Neuronal stem cell (in vitro differentiated cells): ENCODE data around the gene KLHDC9.

Experiments
- DNase-seq: peaks from one replicate; pipeline ENCODE4 v3.0.0-alpha.2; 2013; ENCODE audit warnings: low spot score
- H2AFZ ChIP-seq: one replicate; pipeline ENCODE4 v1.6.1; 2013; ENCODE audit warnings: mild to moderate bottlenecking, low read length, inconsistent platforms
- H2AK5ac ChIP-seq: 2 replicates; pipeline ENCODE4 v1.6.1; 2013; ENCODE audit warnings: low read depth, mild to moderate bottlenecking, inconsistent platforms, low read length, moderate library complexity, mixed read lengths
- H2BK120ac ChIP-seq: 2 replicates; pipeline ENCODE4 v1.6.1; 2013; ENCODE audit warnings: low read depth, mild to moderate bottlenecking, inconsistent platforms, low read length, moderate library complexity, mixed read lengths
- H2BK12ac ChIP-seq: one replicate; pipeline ENCODE4 v1.6.1; 2013; ENCODE audit warnings: low read length, inconsistent platforms
- H2BK15ac ChIP-seq: 2 replicates; pipeline ENCODE4 v1.6.1; 2013; ENCODE audit warnings: mild to moderate bottlenecking, low read length, inconsistent platforms, mixed read lengths
- H2BK5ac ChIP-seq: one replicate; pipeline ENCODE4 v1.6.1; 2013; ENCODE audit warnings: inconsistent platforms, mild to moderate bottlenecking, low read length, moderate library complexity
- H3K14ac ChIP-seq: one replicate; pipeline ENCODE4 v1.6.1; 2013; ENCODE audit warnings: low read length, inconsistent platforms
- H3K18ac ChIP-seq: 2 replicates; pipeline ENCODE4 v1.6.1; 2013; ENCODE audit warnings: low read length, inconsistent platforms
- H3K23ac ChIP-seq: 2 replicates; pipeline ENCODE4 v1.6.1; 2013; ENCODE audit warnings: low read depth, mild to moderate bottlenecking, mixed read lengths, low read length, inconsistent platforms; ENCODE audit not compliant: poor library complexity
- H3K27ac ChIP-seq: replicated peaks from 3 replicates; pipeline ENCODE4 v1.5.1; 2013; ENCODE audit warnings: low read length, inconsistent platforms
- H3K27me3 ChIP-seq, 3 experiments: 2 replicates each; pipeline ENCODE4 v1.6.1; 2013; ENCODE audit warnings: low read length in 3 of 3, mild to moderate bottlenecking in 2 of 3, inconsistent platforms in 1 of 3, low read depth in 1 of 3, mixed read lengths in 1 of 3, moderate library complexity in 1 of 3; ENCODE audit not compliant: control insufficient read depth in 3 of 3, insufficient read depth in 3 of 3
- H3K36me3 ChIP-seq, 2 donors: replicated peaks in 1 of 2; 2 replicates each; pipeline ENCODE4 v1.6.1; 2013; ENCODE audit warnings: low read length in 2 of 2; ENCODE audit not compliant: control insufficient read depth in 2 of 2, insufficient read depth in 2 of 2
- H3K4ac ChIP-seq: 2 replicates; pipeline ENCODE4 v1.6.1; 2013; ENCODE audit warnings: inconsistent platforms, mild to moderate bottlenecking, low read length, moderate library complexity
- H3K4me1 ChIP-seq, 2 donors: 1 replicate in 1 of 2; 2 replicates in 1 of 2; pipeline ENCODE4 v1.6.1; 2013; ENCODE audit warnings: low read length in 2 of 2, low read depth in 1 of 2; ENCODE audit not compliant: control insufficient read depth in 2 of 2, insufficient read depth in 1 of 2
- H3K4me2 ChIP-seq: one replicate; pipeline ENCODE4 v1.6.1; 2013; ENCODE audit warnings: mild to moderate bottlenecking, low read length, inconsistent platforms; ENCODE audit not compliant: insufficient read depth, poor library complexity, severe bottlenecking
- H3K4me3 ChIP-seq, 2 donors: 2 replicates each; pipeline ENCODE4 v1.5.1; 2013; ENCODE audit warnings: low read length in 2 of 2, mild to moderate bottlenecking in 2 of 2, inconsistent platforms in 1 of 2, moderate library complexity in 1 of 2
- H3K79me1 ChIP-seq: one replicate; pipeline ENCODE4 v1.6.1; 2013; ENCODE audit warnings: low read depth, mild to moderate bottlenecking, inconsistent platforms, low read length, moderate library complexity
- H3K9ac ChIP-seq: one replicate; pipeline ENCODE4 v1.6.1; 2013; ENCODE audit warnings: mild to moderate bottlenecking, low read depth, low read length, inconsistent platforms; ENCODE audit not compliant: poor library complexity
- H3K9me3 ChIP-seq, 2 donors: replicated peaks in 1 of 2; 2 replicates each; pipeline versions ENCODE3 to v1.6.1; 2013; ENCODE audit warnings: low read length in 2 of 2, mild to moderate bottlenecking in 2 of 2, inconsistent platforms in 1 of 2, low read depth in 1 of 2, mixed read lengths in 1 of 2, moderate library complexity in 1 of 2; ENCODE audit not compliant: control insufficient read depth in 2 of 2, insufficient read depth in 1 of 2
- H4K8ac ChIP-seq: one replicate; pipeline ENCODE4 v1.6.1; 2013; ENCODE audit warnings: low read depth, mild to moderate bottlenecking, inconsistent platforms, low read length, moderate library complexity
- H4K91ac ChIP-seq: one replicate; pipeline ENCODE4 v1.6.1; 2013; ENCODE audit warnings: low read length, low read depth, mild to moderate bottlenecking, inconsistent platforms; ENCODE audit not compliant: poor library complexity
- WGBS, 2 donors: extraction: QIAGEN DNeasy Blood & Tissue Kit; methylation state at CpG; one replicate each; pipeline ENCODE4 v1.1.7; 2013; ENCODE audit warnings: missing lambda C conversion rate in 2 of 2, mixed read lengths in 1 of 2; ENCODE audit not compliant: insufficient read length in 2 of 2, insufficient replicate concordance in 1 of 2; ENCODE audit errors: extremely low coverage in 2 of 2; 5-methylcytosine and 5-hydroxymethylcytosine counted together

Gene KLHDC9

GRCh38 chr1:161083748-161084596, 14.2 kb upstream of the KLHDC9 start:
- Histone ChIP-seq H3K14ac (no peak overlapping the region), H3K4ac (no peak overlapping the region), H3K27ac (no peak overlapping the region), H3K23ac (no peak overlapping the region), H2AFZ (no peak overlapping the region), H2BK5ac (no peak overlapping the region), H2AK5ac (peak overlapping the region; percentile 74), H3K9me3 (no peaks in the 10 kb centered on the region), H3K36me3 (no peaks in the 10 kb centered on the region), H3K4me3 (no peak overlapping the region), H3K18ac (peak overlapping the region; percentile 16), H3K79me1 (no peaks in the 10 kb centered on the region), H3K9ac (no peak overlapping the region), H4K91ac (no peak overlapping the region), H3K4me1 (peaks cover 4 to 6% of the 10 kb centered on the region in 2 donors), H2BK12ac (no peak overlapping the region), H3K27me3 (peaks cover 0 to 31% (median 0%) of the 10 kb centered on the region in 3 experiments), H4K8ac (no peak overlapping the region), H3K4me2 (no peak overlapping the region), H2BK15ac (no peak overlapping the region), H2BK120ac (no peak overlapping the region)
- 100% methylated on average over 1 of the region's 10 CpGs; no CpG with 5 or more reads in 1 of the 2 donors for WGBS, 2 donors
- no peak for DNase-seq

- H3K4ac ChIP-seq, result no peak overlapping the region
- H3K18ac ChIP-seq, result no peak overlapping the region
- no peak overlapping the region for H3K27ac ChIP-seq
- H3K9me3 ChIP-seq, result no peaks in the 10 kb centered on the region
- H3K4me2 ChIP-seq, result no peak overlapping the region
- H2AK5ac ChIP-seq, result no peak overlapping the region
- H3K23ac ChIP-seq, result no peak overlapping the region
- H2BK15ac ChIP-seq, result no peak overlapping the region
- no CpG with 5 or more reads among the region's 1 CpG for WGBS, 2 donors
- DNase-seq, result no peak
- H3K36me3 ChIP-seq, result no peaks in the 10 kb centered on the region
- H4K91ac ChIP-seq, result no peak overlapping the region
- H3K4me3 ChIP-seq, result no peak overlapping the region
- H2BK12ac ChIP-seq, result no peak overlapping the region
- peaks cover 4 to 6% of the 10 kb centered on the region in 2 donors for H3K4me1 ChIP-seq
- H2BK5ac ChIP-seq, result no peak overlapping the region
- no peak overlapping the region for H3K14ac ChIP-seq
- H2AFZ ChIP-seq, result no peak overlapping the region
- no peaks in the 10 kb centered on the region for H3K79me1 ChIP-seq
- H3K9ac ChIP-seq, result no peak overlapping the region
- H3K27me3 ChIP-seq, result peaks cover 0 to 35% (median 0%) of the 10 kb centered on the region in 3 experiments
- H4K8ac ChIP-seq, result no peak overlapping the region
- no peak overlapping the region for H2BK120ac ChIP-seq
Observed at GRCh38 chr1:161084597-161084988, 13.6 kb upstream of the KLHDC9 start.

DNA sequence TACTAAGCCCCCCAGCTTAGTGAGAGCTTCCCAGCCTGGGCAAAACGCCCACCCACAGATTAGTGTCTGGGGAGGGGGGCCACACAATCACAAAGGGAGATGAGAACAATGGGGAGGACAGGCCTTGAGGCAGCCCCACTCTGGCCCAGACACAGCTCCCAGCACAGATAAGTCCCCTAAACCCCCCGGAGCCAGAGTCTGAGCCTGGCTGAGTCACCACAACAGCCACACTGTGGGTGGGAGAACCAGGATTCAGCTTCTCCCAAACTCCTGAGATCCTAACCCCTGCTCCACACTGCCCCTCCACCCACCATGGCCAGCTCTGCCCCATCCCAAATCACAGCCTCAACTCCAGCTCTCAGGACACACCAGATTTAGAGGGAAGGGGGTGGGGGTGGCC, 13.0 kb upstream of the KLHDC9 start:
- Histone ChIP-seq H4K8ac (no peak overlapping the region), H3K4ac (no peak overlapping the region), H3K14ac (no peak overlapping the region), H2BK15ac (no peak overlapping the region), H3K27ac (no peak overlapping the region), H2BK5ac (no peak overlapping the region), H3K36me3 (no peaks in the 10 kb centered on the region), H3K4me3 (no peak overlapping the region), H3K23ac (no peak overlapping the region), H2BK12ac (no peak overlapping the region), H3K79me1 (no peaks in the 10 kb centered on the region), H2AFZ (no peak overlapping the region), H3K18ac (no peak overlapping the region), H4K91ac (no peak overlapping the region), H3K9ac (no peak overlapping the region), H3K4me1 (peaks cover 3 to 6% of the 10 kb centered on the region in 2 donors), H2BK120ac (no peak overlapping the region), H3K27me3 (peaks cover 0 to 39% (median 0%) of the 10 kb centered on the region in 3 experiments), H3K9me3 (no peaks in the 10 kb centered on the region), H3K4me2 (no peak overlapping the region), H2AK5ac (no peak overlapping the region)
- DNase-seq, result no peak
- WGBS, 2 donors, result no CpG with 5 or more reads among the region's 2 CpGs

DNA sequence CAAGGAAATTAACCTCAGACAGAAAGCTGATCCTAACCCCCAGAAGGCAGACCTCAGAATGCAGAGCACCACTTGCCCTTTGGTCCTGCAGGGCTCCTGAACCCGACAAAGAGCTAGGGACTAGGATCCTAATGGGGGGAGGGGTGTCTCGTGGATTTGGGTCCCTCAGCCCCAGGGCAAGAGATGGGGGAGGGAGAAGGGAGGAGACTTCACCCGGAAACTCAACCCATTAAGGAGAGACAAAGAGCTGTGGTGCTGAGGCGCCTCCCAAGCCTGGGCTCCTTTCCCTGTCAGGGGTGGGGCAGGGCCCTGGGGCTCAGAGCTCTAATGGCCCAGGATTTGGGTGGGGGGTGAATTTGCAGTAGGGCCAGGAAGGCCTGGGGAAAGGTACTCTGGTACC, 11.7 kb upstream of the KLHDC9 start:
- Histone ChIP-seq H3K36me3 (no peaks in the 10 kb centered on the region), H2AK5ac (peak overlapping the region; percentile 35), H3K18ac (no peak overlapping the region), H3K4ac (no peak overlapping the region), H3K14ac (no peak overlapping the region), H3K9ac (no peak overlapping the region), H2BK12ac (no peak overlapping the region), H3K4me2 (no peak overlapping the region), H2BK15ac (no peak overlapping the region), H4K8ac (no peak overlapping the region), H2BK120ac (no peak overlapping the region), H2BK5ac (no peak overlapping the region), H3K27me3 (peaks cover 0 to 47% (median 0%) of the 10 kb centered on the region in 3 experiments), H3K79me1 (no peaks in the 10 kb centered on the region), H3K23ac (no peak overlapping the region), H3K9me3 (no peaks in the 10 kb centered on the region), H3K27ac (no peak overlapping the region), H4K91ac (no peak overlapping the region), H3K4me3 (no peak overlapping the region), H3K4me1 (peaks cover 0 to 2% of the 10 kb centered on the region in 2 donors), H2AFZ (no peak overlapping the region)
- WGBS, 2 donors, result no CpG with 5 or more reads among the region's 4 CpGs
- no peak for DNase-seq
